IPS-NIHi7 (cell line): ENCODE measurements around the gene RASA1.

Experiments used
- DNase-seq: peaks from one replicate; pipeline ENCODE4 v3.0.0; 2012; ENCODE audit warnings: mixed read lengths; ENCODE audit errors: extremely low spot score

RASA1 gene

DNA sequence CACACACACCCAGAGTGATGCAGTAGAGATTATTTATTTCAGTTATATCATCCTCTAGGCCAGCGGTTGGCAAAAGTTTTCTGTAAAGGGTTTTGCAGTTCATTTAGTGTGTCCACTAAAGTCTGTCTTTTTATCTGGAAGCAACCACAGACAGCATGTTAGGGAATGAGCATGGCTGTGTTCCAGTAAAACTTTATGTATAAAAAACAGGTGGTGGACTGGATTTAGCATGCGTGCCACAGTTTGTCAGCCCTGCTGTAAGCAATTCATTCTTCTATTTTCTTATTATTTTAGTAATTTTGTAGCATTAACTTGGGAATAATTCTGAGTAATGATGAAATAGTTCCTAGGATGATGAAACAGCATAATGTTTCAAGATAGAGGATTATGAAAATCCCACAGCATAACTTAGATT is 93.4 kb downstream of the RASA1 start:
- DNase-seq = no peak

DNA sequence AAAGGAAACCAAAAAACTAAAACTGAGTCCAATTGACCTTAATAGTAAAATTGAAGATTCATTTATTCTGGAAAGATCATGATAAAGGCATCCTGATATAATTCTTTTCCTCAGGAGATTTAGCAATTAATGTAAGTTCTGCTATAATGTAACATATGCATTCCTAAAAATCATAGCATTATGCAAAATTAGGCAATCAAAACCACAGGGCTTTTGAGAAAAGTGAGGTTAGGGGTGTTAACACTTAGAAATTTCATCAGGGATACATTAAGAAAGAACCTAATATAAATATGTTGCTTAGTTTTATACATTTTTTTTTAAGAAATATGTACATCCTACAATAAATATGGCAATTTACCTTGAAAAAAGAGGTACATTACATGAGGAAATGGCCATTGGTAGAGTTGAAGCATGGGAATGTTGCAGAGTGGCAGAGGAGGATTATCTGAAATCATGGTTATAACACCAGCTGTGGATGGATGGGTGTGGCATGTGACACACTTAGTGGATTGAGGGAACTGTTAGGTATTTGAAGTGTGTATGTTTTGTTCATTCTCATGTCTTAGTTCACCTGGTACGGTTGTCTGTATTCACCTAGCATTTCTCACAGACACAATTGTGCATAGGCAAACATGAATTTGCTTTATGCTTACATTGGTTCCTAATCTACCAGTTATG is 94.0 kb downstream of the RASA1 start:
- no peak for DNase-seq

DNA sequence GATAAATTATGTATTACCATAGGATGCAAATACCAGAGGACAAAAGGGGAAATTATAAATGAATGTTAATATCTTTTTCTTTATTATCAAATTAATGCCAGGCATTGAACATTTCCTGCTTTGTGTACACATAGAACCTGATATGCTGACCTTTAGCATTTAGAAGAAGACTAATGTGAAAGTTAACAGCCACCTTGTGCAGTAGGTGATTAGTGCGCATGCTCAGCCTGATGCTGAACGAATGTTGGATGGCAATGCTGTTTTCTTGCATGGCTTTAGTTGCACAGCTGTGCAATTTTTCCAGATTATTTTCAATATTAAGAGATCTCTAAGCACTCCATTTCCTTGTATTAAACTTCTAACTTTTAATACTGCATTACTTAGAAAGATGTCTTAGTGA is 99.6 kb downstream of the RASA1 start:
- DNase-seq = no peak

DNA sequence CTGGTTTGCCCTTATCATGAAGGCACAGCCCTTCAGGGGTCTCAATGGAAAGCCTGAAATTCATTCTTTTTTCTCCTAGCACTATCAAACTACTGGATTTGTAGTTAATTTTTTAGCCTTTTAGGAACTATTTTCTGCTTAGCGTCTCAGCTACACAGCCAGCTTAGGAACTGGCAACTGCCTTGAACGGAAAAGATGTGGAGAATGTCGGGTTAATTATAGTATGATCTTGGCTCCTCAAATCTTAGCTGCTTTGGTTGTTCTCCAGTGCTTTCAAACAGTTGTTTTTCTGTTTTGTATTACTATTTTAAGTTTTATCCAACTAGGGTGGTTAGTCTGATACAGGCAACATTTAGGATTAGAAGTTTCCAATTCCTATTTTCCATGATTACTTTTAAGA is 100.9 kb downstream of the RASA1 start:
- DNase-seq = no peak

DNA sequence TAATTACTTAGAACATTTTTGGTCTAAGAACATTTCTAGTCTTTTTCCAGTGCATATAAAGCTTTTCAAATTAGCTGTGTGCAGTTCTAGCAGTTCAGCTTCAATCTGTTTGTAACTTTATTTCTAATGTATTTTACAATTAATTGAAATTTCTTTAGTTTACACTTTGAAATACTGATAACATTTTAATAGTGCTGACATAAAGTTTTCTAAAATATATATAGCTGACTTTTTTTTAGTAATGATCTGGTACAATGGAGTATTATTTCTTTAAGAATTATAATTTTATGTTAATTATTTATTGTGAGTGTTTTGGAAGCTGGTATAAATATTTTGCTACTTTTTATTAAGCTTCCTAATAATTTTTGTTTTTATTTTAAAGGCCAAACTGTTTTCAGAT is 101.7 kb downstream of the RASA1 start:
- DNase-seq = no peak

DNA sequence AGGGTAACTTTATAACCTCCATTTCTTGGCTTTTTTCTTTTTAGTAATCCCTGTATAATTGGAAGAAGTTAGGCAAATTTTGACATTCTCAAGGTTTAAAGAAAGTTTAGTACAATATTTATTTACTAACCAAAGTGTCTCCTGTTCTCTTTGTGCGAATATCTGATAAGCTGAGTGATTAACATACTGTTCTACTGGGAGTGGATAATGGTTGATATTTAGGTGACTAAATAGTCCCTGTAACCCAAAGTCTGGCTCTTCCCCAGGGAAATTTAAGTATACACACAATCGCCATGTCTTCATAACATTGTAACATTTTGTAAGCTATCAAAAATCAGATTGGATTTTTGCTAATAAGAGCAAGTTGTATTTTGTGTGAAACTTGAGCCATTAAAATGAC is 105.0 kb downstream of the RASA1 start:
- DNase-seq = no peak

DNA sequence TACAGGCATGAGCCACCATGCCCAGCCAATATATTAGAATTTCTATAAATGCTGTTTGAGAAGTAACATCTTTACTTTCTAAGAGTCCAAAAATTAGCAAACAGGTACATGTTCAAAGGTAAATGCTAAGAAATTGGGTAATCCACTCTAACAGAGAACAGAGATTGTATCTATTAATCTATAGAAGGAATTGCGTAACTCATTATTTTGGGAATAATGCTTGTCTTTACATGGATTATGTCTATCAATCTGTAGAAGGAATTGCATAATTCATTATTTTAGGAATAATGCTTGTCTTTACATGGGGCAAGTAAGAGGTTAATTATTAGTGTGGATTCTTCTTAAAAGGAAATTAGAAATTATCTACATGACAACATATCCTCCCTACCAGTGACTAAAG is 114.5 kb downstream of the RASA1 start:
- no peak for DNase-seq

DNA sequence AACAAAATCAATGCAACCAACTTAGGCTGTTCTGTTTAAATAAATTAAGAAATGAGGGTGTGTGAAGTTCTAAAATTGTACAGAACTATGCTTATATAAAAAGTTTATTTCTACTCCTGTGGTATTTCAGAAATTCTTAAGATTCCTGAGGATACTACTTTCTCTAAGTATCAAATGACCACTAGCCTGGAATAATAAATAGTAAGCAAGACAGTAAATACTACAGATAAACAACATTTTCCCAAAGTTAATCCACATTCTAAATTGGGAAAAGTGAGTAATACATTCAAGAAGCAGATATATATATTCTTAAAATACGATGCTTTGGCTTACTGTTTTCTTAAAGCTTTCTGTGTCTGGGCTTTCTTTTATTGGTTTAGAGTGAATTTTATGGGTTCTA is 115.5 kb downstream of the RASA1 start:
- DNase-seq = no peak

DNA sequence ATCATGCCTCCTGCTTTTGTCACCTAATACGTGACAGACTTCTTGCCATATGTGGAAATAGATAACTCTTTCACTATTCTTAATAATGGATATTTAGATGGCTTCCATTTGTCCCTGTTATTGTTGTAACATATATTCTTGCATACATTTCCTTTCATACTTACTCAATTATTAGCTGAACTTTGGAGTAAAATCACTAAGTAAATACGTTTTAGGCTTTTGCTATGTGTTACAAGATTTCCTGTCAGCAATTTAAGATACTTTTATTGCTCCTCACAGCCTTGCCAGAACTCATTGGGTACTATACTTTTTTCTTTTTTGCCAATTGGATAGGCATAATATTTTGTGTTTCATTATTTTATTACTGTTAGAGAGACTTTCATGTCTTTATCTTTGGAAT is 118.1 kb downstream of the RASA1 start:
- DNase-seq = no peak

DNA sequence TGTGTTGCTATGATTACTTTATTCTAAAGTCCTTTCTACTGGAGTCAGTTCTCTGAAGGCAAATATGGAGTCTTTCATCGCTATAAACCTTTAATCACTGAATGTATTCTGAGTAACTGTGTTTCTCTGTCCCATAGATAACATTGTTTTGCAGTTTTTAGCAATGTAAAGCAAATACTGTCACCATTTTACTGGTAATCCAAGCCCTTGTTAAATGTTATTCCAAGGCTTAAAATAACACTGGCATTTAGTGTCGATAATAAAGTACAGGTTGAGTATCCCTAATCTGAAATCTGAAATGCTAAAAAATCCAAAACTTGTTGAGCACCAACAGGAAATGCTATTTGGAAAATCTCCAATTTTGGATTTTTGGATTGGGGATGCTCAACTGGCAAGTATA is 120.4 kb downstream of the RASA1 start:
- no peak for DNase-seq

DNA sequence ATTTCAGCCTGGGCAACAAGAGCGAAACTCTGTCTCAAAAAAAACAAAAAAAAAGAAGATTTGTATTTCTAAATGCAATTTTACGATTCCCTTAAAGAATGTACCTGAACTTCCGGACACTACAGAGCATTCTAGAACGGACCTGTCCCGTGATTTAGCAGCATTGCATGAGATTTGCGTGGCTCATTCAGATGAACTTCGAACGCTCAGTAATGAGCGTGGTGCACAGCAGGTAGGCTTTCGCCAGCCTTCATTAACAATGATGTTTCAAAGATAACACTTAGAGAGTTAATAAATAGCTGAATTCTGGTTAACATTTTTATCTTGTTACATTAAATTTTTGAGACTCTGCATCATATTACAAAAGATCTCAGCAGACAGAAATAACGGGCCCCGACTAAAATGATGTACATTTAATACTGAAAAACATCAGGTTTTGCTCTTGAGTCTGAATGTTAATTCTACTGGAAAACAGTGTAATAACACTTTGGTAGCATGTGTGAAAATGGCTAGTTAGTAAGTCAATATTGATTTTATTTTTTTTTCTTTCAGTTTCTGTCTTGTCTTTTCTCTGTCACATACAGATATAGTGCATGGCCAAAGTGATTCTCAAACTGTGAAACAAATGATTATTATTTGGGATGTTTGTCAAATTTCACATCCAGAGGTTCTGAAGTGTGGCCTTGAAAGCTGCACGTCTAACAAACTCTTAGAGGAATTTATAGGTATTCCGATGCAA is 121.8 kb downstream of the RASA1 start:
- DNase-seq = no peak

DNA sequence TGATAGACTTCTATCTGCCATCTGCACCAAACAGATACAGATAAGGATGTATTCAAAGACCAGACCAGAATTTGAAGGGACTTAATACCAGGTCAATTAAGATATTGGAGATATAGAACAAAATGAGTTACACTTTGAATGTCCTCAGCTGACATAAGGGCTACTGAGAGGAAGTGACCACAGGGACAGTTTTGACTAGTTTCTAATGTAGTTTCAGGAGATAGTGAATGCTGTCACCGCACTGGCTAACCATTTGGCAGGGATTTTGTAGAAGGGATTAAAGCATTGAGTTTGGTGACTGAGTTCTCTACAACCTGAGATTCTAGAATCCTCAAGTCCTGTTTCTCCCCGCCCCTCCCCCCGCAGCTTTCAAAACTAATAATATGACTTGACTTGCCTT is 122.4 kb downstream of the RASA1 start:
- no peak for DNase-seq

DNA sequence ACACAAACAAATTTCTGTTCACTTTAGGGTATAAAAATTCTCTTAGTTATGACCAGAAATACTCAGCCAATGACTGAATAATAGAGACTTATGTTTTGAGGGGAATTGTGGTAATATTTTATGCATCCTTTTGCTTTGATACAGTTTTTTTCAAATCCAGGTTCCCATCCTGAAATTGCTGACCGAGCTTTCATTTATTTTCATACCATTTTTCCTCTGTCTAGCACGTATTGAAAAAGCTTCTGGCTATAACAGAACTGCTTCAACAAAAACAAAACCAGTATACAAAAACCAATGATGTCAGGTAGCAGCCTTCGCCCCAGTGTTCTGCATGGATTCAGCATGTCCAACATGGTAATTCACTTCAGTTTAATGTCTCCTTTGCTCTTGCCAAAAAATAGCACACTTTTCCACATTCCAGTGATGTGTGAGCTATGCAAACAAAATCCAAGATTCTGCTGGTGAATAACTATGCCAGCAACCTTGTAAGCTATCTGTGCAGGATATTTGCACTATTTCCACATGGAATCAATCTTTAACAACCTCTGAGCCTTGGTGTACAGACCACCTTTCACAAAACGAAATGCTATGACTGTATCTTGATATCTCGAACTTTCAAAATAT is 123.0 kb downstream of the RASA1 start:
- no peak for DNase-seq

DNA sequence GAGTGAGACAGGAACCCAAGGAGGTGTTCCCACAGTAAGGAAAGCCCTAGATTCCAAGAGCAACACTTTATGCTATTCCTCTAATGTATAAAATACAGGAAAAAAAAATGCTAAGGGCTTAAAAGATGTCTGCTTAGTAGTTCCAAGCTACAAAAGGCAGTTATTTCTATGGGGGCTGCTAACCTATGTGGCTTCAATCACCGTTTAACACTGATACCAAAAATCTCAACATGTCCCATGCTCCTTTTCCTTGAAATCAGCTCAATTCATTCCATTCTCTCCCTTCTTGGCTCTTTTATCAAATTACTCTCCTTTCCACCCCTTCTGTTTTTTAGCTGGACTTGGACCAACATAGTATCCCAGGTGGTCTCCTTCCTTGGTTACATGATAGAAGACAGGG is 124.5 kb downstream of the RASA1 start:
- DNase-seq = no peak

DNA sequence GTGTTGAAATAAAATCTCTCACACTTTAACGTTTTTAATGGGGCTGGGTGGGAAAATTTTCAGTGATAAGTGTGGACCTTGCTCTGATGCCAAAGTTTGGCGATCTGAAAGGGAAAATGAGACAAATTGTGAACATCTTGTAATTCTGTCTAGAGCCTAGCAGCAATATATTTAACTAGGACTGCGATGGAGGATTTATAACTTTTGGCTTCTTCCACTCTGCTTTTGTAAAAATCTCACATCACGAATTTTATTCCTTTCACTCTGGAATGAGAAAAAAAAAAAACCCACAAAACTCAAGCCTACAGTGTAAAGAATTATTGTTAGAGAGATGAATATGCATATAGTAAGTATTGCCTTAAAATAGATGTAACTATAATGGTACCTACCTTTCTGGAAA is 125.1 kb downstream of the RASA1 start:
- DNase-seq = no peak

DNA sequence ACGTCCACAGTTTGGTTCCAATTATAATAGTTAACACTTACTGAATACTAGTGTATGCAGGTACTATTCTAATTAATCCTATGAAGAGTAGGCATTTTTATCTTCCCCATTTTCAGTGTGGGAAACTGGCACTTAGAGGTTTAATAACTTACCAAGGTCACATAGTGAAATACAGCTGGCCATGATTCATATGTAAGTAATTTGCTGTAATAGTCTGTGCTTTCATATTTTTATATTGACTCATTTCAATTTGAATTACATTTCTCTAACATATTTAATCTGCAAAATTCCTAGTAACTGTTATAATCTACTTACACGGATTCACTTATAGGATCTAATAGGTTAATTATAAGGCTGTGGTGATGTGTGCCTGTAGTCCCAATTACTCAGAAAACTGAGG is 125.6 kb downstream of the RASA1 start:
- no peak for DNase-seq

DNA sequence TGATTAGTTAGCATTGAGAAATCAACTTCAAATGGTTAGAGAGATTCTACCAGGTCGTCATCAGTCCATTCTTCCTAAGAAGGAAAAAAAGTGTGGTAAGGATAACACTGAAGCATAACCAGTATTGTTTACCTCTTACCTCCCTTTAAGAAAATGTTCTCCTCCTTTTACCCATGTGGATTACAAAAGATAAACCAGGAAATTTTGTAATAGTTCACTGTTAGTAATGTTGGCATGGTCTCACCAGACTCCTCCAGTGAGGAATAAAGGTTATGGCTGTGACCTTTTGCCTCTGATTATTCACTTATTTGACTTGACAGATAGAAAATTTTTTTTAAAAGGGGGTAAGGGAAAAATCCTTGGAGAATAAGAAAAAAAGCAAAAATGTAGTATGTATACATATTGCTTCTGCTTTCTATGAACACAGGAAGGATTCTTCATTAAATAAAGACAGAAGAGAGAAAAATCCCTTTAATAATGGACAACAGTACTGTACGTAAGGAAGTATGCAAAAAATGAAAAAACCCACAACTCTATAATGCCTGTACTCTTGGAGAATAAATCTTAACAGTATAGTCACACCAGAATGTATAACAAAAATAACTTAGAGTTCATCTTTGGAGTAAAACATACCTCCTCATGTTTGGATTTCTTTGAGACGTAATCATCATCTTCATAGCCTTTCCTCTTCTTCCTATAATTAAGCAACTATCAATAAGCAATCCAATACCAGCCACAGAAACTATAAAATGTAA is 126.9 kb downstream of the RASA1 start:
- no peak for DNase-seq

DNA sequence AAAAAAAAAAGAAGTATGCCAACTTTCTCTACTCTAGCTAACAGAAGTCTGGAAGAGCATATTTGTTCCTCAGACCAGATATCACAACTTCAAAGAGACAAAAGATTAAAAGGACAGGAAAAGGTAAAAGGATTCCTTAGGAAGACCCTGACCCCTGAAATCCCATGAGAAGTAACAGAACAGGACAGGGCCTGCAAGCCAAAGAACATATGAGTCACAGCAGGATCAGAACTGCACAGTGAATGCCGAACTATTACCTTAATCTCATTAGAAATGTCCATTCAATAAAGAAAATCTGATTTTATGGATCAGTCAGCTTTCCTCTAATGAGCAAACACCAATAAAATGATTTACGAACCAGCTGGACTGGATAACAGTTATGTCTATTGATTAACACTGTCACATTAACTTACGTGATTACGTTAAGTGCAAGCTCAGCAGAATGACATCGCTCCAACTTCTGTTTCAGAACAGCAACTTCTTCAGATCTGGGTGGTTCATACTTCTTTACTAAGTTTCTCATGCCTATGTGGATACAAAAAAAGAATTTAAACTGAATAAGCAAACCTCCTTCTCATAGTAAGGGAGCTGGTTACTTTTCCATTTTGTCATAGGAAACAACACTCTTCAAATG is 131.4 kb downstream of the RASA1 start:
- no peak for DNase-seq

DNA sequence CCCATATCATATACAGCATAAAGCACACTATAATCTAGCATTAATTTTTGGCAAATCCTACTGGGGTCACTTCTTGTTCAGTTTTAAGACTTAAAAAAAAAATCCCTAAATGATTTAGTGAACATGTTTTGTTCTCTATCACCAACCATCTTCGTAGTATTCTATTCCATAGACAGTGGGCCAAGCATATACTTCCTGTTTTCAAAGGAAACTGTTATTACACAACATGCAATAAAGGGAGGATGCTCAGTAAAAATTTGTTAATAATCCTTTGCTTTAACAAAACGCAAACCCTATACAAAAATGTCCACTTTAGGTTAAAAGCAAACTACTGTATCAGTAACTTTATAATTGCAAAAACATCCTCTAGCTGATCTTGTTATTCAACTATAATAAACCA is 132.0 kb downstream of the RASA1 start:
- no peak for DNase-seq

DNA sequence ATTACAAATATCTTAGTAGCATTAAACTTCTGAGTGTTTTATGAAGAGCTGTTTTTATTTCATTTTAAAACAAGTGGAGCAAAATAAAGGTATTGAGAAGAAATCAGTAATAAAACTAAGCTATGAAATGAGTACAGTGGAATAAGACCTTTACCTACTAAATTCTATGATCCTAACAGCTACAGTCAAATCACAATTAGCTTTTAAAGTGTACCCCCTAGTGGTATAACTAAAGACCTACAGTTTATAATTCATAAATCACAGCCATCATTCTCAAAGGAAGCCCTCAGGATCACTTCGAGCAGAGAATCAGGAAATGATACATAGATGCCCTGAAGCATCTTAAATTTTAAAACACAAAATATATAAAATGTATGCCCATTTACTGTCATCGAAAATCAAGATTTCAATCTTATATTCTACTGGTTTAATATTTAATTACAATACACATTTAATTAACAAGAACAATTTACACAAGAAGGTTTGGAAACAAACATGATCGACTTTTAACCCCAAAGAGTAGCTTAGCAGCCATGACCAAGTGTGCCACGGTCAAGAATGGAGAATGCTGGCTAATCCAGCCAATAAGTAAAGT is 132.7 kb downstream of the RASA1 start:
- peak; percentile 30 for DNase-seq

DNA sequence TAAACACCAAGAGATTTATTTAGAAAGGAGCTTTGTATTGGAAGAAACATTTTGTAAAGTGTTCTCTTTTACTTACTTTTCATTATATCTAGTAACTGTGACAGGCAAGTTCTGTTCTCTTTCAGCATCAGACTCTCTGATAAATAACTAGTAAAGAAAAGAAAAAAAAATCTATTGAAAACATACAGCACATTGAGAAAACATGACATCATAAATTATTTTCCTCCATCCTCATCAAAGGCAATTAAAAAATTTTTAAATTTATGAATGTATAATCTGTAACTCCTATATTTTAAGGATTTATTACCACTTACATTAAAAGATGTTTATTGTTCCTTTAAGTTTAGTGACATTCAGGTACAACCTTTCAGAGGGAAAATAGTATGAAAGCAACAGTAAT is 133.9 kb downstream of the RASA1 start:
- no peak for DNase-seq

DNA sequence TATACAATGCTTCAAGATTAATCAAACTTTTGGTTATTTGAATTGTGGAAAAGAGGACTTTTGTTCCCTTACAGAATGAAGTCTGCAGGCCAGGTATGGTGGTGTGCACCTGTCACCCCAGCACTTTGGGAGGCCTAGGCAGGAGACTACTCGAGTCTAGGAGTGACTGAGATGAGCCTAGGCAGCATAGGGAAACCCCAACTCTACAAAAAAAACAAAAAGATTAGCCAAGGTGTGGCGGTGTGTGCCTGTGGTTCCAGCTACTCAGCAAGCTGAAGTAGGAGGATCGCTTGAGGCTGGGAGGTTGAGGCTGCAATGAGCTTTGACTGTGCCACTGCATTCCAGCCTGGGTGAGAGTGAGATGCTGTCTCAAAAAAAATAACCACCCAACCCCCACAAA is 135.7 kb downstream of the RASA1 start:
- DNase-seq = no peak
